NCI-H146 (cell line): ENCODE results near the gene HECW1.
"Not testable (repeated sequence)": the region's sequence is repeated elsewhere in the genome, so short reads cannot be mapped to it uniquely, and the experiment has no call there.

Experiments used
- DNase-seq: peaks from one replicate; lab custom pipeline; 2025; lab: John Stamatoyannopoulos, UW

The HECW1 gene

DNA sequence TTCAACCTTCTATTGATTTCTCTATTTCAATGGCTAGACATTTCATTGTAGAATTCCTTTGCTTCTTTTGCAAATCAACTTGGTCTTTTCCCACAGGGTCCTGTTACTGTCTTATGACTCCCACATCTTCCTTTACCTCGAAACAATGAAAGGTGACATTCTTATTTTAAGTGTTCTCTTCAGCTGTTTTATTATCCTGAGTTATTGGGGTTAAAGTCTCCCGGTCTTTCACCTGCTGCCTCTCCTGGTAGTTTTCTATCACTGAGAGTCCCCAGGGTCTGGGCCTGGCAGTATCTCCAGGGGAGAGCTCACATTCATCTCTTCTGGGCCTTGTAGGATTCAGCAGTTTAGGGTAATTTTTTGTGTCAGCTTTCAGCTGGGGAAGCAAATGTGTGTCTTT lies 95.8 kb downstream of the HECW1 start:
- DNase-seq: no peak

DNA sequence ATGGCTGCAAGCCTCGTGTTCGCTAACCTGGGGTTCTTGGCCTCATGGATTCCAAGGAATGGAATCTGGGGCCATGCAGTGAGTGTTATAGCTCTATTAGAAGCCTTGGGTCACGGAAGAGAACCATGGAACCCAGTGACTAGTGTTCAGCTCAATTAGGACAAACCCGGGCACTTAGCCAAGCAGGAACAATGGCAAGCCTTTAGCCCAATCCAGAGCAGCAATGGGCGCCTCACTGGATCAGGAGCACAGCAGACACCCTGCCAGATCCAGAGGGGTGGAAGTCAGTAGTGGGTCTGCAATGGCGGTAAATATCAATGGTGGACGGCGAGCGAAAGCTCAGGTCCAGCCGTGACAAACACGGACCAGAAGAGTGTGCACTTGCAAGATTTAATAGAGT lies 98.1 kb downstream of the HECW1 start:
- not testable (repeated sequence) for DNase-seq

DNA sequence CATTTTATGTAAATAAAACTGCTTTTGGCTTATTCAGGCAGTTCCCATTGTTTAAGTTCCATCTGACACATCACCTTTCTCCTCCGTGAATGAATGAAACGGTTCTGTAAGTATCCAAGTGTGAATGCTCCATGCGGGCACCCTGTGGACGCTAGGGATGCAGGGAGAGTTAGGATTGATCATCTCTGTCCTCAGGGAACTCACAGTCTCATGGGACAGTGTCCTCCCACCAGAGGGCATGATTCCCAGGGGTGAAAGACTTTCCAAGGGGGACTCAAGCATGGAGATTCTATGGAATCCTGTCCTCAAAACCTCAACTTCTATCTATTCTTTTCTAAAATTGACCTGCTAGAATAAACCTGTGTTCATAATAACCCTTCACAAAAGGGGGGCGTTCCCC lies 98.8 kb downstream of the HECW1 start:
- no peak for DNase-seq

DNA sequence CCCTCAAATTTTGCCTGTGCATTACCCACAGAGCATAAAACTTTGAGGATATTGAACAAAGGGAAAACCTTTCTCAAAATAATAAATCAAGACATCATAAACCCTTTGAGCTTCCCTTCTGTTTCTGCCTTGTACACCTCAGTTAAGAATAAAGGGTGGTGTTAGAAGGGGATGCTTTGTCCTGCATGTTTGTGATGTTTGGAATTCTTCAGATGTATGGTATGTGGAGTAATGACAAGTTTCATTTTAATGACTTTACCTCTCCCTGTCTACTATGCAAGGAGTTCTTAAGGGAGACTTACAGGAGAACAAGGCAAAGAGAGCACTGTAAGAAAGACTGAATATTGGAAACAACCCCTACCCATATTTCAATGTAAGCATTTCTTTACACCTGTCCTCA lies 99.2 kb downstream of the HECW1 start:
- no peak for DNase-seq

DNA sequence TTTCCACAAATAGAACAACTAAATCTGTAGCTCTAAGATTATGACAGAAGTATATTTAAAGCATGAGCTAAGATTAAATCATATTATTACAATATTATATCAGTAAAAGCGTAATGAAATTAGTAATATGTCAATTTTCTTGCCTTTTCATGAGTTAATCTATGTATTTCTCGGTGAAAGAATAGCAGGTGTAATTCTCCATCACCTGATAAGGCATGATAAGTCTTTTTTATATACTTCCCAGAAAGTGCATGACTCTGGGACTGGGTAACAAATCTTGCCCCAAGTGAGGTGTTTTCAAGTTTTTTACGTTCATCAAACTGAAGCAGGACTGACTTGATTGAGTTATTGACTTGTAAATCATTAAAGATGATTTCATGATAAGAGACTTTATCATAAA lies 100.5 kb downstream of the HECW1 start:
- DNase-seq: no peak

DNA sequence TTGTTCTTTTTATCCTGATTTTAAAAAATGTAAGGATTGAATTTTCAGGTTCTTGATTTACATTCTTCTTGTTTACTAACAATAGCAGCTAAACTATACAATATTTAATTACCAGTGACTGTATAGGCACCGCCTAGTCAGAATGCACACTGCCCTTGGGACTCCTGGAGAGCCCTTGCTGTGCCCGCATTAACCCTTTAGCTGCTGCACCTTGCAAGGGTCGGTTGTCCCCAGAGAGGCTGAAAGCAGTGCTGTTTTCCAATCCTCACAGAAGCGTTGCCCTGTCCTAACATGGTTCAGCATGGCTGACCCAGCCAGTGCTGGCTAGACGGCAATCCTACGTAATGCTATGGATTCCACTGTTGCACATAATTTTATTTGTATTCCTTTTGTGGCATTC lies 102.6 kb downstream of the HECW1 start:
- no peak for DNase-seq

DNA sequence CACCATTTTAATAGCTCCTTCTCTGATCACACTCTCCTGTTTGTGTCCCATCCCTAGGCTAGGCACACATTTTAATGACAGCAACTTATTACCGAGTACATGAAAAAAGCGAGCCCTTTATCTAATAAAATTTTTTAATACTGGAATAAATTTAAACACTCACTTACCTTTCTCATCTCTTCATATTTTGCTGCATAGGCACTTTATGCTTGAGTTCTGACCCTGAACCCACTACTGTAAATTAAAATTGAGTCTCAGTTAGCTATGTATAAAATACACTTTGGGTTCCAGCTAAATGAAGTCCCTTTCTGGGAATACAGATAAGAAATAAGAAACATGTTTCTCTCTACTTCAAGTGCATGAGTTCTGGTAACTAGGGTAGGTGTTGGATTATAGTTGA lies 104.6 kb downstream of the HECW1 start:
- DNase-seq: no peak

DNA sequence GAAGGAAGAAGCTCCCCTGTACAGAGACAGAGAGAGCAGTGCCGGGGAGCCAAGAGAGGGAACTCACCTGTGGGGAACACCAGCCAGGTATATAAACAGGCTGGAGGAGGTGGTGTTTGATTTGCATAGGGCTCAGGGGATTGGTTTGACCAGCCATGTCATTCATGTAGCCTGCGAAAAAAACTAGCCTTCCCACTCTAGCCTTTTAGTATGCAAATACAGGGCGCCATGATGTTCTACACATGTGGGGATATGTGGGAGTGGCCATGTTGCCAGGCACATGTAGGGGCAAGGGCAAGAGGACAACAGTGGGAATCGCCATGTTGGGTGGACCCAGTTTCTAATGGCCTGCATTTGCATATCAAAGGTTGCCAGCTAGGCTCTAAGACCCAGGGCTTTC lies 106.5 kb downstream of the HECW1 start:
- DNase-seq: not testable (repeated sequence)

DNA sequence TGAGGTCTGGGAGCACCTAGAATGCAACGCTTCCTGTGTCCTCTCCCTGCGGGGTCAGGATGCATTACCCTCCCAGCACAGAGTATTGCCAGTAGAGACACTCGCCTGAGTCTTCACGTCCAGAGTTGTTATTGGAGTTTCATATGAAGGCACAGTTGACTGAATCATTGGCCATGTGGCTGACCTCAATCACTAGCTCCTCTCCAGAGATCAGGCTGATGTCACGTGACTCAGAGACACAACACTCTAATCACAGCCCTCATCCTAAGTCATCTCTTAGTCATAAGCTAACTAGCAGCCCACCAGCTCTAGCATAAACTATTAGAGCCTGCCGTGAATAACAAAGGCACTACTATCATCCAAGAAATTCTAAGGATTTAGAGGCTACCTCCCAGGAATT lies 107.8 kb downstream of the HECW1 start:
- DNase-seq: no peak

DNA sequence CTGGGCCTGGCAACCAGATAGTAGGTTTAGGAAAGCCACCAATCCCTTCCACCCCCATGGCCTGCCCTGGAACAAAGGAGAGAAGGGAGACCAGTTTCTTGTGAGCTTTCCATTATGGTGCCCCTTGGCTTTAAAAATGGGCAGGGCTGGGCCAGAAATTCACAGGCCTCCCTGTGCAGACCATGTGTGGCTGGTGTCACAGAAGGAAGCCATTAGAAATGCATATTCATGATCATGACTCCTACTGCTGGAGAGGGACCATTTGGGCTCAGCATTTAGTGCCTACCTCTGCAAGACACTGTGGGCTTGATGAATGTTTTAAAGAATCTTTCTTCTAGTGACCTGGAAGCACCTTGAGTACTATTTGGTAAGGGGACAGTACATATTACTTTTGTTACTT lies 108.3 kb downstream of the HECW1 start:
- no peak for DNase-seq

DNA sequence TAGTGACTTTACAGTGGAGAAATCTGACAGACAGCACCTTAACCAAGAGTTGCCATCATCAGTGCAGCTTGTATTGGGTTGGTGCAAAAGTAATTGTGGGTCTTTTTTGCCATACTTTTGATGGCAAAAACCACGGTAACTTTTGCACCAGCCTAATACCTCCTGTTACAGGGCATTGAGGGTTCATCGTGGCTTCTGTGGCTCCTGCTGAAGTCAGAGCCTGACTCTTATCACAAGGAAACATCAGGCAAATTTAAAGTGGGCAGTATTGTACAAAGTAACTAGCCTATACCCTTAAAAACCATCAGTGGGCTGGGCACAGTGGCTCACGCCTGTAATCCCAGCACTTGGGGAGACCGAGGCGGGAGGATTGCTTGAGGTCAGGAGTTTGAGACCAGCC lies 117.4 kb downstream of the HECW1 start:
- DNase-seq: no peak

DNA sequence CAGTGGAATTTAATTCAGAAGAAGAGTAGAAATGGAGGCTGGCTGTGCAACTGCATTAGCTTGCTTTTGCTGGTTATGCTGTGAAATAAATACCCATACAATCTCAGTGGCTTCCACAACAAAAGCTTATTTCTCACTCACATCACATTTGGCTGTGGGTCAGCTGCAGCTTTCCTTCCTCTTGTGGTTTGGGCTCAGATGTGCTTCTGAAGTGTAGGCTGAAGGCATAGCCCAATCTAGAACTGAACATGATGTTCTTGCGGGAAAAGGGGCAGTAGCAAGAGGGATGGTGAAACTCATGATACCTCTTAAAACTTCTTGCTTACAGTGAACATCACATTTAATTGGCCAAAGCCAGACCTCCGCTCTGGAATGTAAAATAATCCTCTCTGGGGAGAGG lies 119.9 kb downstream of the HECW1 start:
- DNase-seq: no peak

DNA sequence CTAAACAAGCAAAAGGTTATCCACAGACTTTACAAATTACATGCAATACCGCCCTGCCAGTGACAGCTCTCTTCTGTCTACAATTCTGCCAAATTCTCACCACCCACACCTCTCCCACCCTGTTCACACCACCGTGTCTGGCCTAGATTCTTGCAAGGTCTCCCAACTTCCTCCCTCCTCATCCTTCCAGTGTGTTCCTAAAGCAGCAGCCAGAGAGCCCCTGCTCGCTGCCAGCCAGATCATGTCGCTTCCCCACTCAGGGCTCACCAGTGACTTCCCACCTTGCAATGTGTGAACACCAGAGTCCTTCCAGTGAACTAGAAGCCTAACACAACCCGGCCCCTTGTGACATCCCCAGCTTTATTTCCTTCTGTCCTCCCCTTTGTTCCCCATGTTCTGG lies 121.6 kb downstream of the HECW1 start:
- DNase-seq: no peak

DNA sequence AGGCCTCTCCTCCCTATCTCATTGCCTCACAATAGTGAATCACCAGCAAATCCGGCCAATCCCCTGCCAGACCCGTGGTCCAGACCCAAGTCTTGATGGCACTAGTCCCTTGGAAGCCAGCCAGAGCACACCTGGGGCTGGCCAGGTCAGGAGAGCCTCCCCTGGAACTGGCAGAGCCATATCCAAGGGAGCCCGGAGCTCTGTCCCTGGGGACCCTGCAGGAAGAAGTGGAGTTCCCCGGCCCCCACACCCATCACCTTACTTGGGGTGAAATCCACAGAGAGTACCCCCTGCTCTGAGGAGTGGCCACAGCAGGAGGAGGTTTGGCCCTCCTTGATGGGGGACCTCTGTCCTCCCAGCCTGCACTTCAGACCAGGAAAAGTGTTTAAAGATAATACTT lies 122.5 kb downstream of the HECW1 start:
- no peak for DNase-seq

DNA sequence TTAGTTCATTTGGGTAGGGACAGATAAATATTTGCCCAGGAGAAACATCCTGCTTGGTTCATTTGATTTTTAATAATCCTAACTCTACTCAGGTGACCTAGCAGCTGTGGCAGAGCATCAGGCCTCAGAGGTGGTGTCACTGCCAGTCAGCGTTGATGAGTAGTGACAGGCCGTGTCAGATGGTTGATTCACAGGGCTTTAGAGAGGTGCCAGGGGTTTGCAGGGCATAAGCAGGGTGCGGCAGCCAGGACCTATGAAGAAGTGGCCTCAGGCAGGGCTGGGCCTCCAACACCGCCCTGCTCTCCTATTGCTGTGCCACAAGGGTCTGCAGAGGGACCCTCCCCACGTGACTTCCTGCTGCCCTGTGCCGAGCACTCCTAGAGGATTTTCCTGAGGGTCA lies 128.1 kb downstream of the HECW1 start:
- DNase-seq: no peak

DNA sequence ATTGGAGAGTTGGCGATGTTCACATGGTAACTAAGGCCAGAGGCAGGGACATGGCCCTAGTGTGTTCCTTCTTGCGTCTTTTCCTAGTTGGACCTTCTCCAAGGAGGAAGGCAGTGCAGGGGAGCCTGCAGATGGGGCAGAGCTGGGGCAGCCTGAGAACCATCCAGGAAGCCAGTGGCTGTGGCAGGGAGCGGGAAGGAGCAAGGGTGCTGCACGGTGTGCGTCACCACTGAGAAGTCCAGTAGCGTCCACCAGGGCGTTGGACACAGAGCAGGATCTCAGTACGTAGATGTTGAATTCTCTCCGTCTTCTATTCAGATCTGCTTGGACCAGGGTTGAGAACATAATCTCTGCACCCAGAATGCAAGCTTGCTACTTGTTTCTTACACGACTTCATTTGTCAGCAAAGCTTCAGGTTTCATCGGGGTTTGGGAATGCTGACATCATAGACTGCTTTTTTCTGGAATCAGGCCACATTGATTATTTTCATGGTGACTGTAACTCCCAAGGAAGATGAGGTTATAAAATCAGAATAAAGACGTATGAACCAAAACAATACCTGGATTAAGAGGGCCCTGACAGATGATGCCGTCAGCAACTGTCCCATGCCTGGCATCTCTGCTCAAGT lies 130.3 kb downstream of the HECW1 start:
- no peak for DNase-seq

DNA sequence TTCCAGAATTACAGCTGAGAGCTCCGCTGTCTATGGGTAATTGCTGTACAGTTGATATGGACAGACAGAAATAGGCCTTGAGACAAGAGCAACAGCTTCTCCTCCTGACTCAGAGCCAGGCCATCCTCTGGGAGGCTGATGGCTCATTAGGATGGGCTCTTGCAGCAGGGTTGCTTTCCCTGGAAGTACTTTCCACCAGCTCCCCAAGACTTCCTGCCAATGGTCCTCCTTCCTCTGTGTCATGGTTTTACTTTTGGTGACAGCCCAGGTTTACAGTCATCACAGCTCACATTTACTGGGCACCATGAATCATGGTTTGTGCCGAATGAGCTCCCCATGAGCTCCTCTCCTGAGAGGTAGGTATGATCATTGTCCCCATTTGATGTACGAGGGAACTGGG lies 131.8 kb downstream of the HECW1 start:
- no peak for DNase-seq

DNA sequence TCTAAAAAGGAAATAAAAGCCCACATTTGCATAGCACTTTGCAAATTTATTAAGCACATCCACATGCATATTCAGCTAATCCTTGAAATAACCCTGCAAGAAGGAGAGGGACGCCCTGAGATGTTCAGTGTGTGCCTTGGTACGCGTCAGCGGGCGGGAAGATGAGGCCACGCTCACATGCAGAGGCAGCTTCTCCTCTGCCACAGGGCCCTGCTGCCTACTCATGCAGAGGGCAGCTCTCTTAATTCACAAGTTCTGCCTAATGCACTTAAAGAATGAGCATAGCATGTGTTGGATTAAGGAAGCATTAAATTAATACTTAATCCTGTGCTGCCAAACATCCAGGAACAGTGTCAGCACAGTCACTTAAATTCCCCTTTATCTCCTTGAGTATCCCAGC lies 132.3 kb downstream of the HECW1 start:
- DNase-seq: no peak

DNA sequence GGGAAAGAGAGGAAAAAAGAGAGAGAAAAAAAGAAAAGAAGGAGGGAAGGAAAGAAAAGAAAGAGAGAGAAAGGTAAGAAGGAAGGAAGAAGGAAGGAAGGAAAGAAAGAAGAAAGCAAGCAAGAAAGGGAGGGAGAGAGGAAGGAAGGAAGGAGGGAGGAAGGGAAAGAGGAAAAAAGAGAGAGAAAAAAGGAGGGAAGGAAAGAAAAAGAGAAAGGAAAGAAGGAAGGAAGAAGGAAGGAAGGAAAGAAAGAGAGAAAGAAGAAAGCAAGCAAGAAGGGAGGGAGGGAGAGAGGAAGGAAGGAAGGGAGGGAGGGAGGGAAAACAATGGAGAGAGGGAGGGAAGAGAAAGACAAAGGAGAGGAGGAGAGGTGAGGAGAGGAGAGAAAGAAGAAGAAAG lies 135.3 kb downstream of the HECW1 start:
- DNase-seq: no peak

DNA sequence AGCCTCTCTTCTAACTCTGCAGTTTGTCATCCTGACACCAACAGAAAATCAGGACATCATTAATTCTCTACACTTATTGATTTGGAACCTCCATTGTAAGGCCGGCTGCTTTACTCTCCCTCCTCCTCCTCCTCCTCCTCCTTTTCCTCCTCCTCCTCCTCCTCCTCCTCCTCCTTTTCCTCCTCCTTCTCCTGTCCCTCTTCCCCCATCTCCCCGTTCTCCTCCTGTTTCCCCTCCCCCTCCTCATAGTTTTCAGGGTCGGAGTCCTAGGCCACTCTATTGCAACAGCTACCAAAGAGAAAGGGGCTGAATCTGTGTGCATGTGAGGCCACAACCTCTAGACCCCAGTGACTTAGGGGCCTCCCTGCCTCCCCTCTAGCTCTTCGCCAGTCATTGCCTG lies 136.1 kb downstream of the HECW1 start:
- DNase-seq: no peak

DNA sequence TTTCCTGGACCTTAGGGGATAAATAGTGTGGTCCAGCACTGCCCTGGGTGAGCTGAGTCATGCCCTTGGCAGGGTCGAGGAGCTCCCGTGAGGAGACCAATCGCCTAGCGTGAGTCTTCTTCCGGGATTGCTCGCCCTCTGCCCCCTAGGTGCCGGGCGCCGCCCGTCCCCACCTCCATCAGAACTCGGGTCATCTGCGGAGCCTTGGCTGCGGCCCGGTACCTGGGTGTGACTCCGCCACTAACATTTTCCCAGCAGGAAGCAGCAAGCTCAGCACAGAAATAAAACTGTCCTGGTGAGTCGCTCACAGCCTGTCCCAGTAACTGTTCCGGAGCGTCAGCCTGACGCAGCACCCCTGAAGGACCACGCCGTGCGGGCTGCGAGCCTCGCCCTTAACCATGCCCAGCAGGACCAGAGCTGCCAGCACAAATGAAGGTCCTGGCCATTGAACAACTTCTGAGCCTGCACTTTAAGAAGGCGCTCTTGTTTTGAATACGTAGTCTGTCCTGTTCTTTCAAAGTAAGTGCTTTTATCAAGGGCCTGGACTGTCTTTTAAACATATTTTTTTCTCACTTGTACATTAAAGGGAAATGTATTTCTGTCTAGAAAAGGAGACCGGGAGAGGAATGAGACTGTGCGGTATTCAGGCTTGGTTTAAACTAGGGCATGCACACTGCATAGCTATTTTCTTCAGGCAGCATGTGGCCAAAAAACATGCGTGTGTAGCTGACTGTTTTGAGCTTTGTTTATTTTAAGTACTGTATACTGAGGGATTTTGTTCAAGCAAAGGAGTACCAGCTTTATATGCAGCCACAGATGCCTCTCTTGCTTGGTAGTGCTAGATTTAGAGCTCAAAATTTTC lies 136.7 kb downstream of the HECW1 start:
- no peak for DNase-seq

DNA sequence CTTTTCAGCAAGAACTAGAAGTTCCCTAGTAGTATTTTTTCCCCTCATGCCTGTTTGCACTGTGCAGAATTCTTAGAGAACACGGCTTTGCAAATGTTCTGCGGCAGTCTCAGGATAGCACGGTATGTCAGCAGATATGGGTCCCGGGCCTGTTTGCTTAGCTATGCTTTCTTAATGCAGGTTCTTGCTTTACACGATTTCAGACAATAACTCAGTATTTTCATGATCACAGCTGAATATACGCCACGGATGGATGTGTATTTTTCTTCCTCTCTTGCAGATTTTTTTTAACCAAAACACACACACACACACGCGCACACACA lies 137.3 kb downstream of the HECW1 start:
- DNase-seq: no peak

DNA sequence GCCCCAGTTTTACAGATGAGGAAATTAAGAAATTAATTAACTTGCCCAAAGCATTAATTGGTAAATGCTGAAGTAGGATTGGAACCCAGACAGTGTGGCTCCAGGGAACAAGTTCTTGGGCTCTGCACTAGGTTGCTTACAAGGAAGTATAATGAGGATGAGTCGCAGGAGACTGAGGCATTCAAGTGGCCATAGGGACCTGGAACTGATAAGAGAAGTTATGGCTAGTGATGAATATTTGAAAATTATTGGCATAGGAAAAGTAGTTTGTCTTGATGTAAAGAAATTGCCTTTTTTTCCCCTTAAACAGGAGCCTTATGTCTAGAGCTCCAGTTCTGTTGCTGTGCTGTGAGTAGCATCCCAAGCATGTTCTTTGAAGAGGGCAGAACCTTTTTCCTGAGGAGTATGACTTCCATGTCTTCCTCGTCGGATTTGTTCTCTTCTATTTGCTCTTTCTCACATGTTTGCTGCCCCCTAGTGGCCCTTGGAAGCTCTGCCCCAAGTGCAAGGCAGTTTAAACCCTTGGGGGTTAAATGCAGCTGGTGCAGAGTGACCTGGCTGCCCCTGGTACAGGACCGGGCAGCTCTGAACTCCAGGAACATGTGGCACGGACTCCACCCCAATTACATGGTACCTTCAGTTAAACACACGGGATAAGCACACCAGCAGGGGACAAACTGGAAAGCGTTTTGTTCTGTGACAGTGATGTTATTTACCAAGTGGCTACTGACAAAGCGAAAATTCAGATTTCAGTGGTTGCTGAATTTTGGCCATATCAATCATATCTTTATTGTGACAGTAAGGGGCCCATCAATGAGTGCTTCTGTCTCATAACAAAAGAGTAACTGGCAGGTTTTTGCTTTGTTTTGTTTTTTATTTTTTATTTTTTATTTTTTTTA lies 148.8 kb downstream of the HECW1 start:
- peak; percentile 61 for DNase-seq
